Upper lobe of left lung (tissue), 6 donors: ENCODE measurements around the gene EMILIN1. TPM values are rescaled to one million over a fixed set of nuclear protein-coding genes. Genes with fewer than 3 reads are reported as not detected.

Source experiments
- ATAC-seq, 2 donors: fragments of 200-7000 bp; cut with Tn5 transposase; one replicate each; pipeline ENCODE4 v1.9.1; 2022; ENCODE audit warnings: mild to moderate bottlenecking in 2 of 2, moderate library complexity in 2 of 2; ENCODE audit not compliant: low FRiP score in 2 of 2
- DNase-seq, 2 donors: peaks; one replicate each; pipeline ENCODE4 v3.0.0-alpha.2; 2019 to 2020
- H3K27ac ChIP-seq, 4 donors: fragments of 200-600 bp; sonication (generic); one replicate each; pipeline ENCODE4 v1.5.1; 2016 to 2019
- H3K27me3 ChIP-seq, 4 donors: fragments of 200-600 bp; sonication (generic); one replicate each; pipeline ENCODE4 v1.5.1; 2017 to 2019
- H3K36me3 ChIP-seq, 4 donors: fragments of 200-600 bp; sonication (generic); one replicate each; pipeline ENCODE4 v1.5.1; 2016 to 2019
- H3K4me1 ChIP-seq, 4 donors: fragments of 200-600 bp; sonication (generic); one replicate each; pipeline ENCODE4 v1.5.1; 2018 to 2019
- H3K4me3 ChIP-seq, 4 donors: fragments of 200-600 bp; sonication (generic); one replicate each; pipeline ENCODE4 v1.5.1; 2017 to 2019; ENCODE audit warnings: mild to moderate bottlenecking in 2 of 4, moderate library complexity in 1 of 4
- H3K9me3 ChIP-seq, 4 donors: fragments of 200-600 bp; sonication (generic); one replicate each; pipeline ENCODE4 v1.5.1; 2018 to 2019
- EP300 ChIP-seq, 4 donors: sonication (generic); formaldehyde crosslinking; IDR thresholded peaks; one replicate each; pipeline ENCODE4 v1.5.1; 2017; ENCODE audit warnings: antibody characterized with exemption in 4 of 4, control low read depth in 2 of 4
- POLR2A ChIP-seq, 4 donors: fragments of 450-650 bp; IDR thresholded peaks; one replicate each; pipeline ENCODE4 v1.5.1; 2016 to 2017; ENCODE audit warnings: antibody characterized with exemption in 4 of 4, mild to moderate bottlenecking in 2 of 4
- POLR2AphosphoS5 ChIP-seq, 2 donors: sonication (generic); formaldehyde crosslinking; IDR thresholded peaks; one replicate each; pipeline ENCODE4 v1.5.1; 2017; ENCODE audit warnings: antibody characterized with exemption in 2 of 2
- WGBS, 2 donors: methylation state at CpG; one replicate each; pipeline ENCODE4 v1.1.5; 2017 to 2018; 5-methylcytosine and 5-hydroxymethylcytosine counted together
- total RNA-seq, 6 donors: library from RNA; depleted of rRNA in 4 of 6; stranded (reverse); fragments of >200 nt in 4 of 6; gene quantifications; one replicate each; pipeline versions ENCODE4 v1.1.0 to v1.2.1, GENCODE V29; 2016 to 2021
- TF ChIP-seq, protein P1 (sequence below), 6 experiments: fragments of 450-650 bp in 4 of 6; fragments of 200-600 bp in 2 of 6; sonication (generic) in 2 of 6; IDR thresholded peaks; one replicate each; pipeline ENCODE4 v1.5.1; 2016 to 2019; ENCODE audit warnings: antibody characterized with exemption in 6 of 6
- donor health status: DM: no; HTN: no; CAD: no; lungs with moderate emphysema.
- donor health status: DM: no; HTN: yes; CAD: no; lungs with severe emphysema.

Gene EMILIN1
- total RNA-seq, 6 donors from 2014 or later: 20.7 to 158 (median 49.0) TPM

DNA sequence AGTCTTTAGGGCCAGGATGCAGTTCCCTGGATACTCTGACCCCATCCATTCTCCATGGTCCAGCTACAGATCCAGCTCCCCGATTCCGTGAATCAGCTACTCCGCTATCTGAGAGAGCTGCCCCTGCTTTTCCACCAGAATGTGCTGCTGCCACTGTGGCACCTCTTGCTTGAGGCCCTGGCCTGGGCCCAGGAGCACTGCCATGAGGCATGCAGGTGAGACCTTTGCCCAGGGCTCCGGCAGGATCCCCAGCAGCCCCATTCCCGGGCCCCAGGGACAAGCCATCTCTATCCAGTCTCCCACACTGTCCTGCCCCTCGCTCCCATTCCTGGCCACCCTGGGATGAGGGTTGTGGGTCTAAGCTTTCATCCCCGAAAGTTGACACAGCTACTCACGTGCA is 38.1 kb upstream of the EMILIN1 start:
- WGBS, 2 donors: 84 to 97% methylated on average over 8 of the region's 8 CpGs
- Histone ChIP-seq H3K4me3 (no peak overlapping the region), H3K9me3 (no peaks in the 10 kb centered on the region), H3K4me1 (no peaks in the 10 kb centered on the region), H3K27ac (no peak overlapping the region), H3K36me3 (peaks cover 44 to 73% (median 64%) of the 10 kb centered on the region in 4 donors), H3K27me3 (no peaks in the 10 kb centered on the region)
- DNase-seq (no peak), ATAC-seq (no peak)
- no peak for TF ChIP-seq POLR2AphosphoS5 (IDR thresholded peaks at IDR 0.05)
- no peak for TF ChIP-seq EP300 (IDR thresholded peaks at IDR 0.05)
- TF ChIP-seq POLR2A (IDR thresholded peaks at IDR 0.05): no peak
- TF ChIP-seq, protein P1, sequence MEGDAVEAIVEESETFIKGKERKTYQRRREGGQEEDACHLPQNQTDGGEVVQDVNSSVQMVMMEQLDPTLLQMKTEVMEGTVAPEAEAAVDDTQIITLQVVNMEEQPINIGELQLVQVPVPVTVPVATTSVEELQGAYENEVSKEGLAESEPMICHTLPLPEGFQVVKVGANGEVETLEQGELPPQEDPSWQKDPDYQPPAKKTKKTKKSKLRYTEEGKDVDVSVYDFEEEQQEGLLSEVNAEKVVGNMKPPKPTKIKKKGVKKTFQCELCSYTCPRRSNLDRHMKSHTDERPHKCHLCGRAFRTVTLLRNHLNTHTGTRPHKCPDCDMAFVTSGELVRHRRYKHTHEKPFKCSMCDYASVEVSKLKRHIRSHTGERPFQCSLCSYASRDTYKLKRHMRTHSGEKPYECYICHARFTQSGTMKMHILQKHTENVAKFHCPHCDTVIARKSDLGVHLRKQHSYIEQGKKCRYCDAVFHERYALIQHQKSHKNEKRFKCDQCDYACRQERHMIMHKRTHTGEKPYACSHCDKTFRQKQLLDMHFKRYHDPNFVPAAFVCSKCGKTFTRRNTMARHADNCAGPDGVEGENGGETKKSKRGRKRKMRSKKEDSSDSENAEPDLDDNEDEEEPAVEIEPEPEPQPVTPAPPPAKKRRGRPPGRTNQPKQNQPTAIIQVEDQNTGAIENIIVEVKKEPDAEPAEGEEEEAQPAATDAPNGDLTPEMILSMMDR (IDR thresholded peaks at IDR 0.05): no peak

DNA sequence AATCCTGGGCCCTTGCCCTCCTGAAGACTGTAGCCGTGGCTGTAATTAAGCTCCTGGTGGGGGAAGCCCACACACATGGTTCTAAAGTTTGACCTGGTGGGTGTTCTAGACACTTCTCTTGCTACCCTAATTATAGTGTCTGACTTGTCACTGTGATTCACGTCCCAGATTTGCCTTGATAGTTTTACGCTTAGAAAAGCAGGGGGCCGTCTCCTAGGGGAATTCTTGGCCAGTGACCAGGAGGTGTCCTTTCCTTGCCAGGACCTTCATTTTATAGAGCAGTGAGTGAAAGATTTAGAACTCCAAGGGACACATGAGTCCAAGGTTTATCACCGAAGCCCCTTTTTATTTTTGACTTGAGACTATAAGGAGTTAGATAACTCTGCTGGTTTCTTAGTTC is 36.7 kb upstream of the EMILIN1 start:
- TF ChIP-seq EP300 (IDR thresholded peaks at IDR 0.05) (no peak), POLR2AphosphoS5 (IDR thresholded peaks at IDR 0.05) (no peak), POLR2A (IDR thresholded peaks at IDR 0.05) (no peak)
- TF ChIP-seq, protein P1 (IDR thresholded peaks at IDR 0.05): no peak
- H3K4me3 ChIP-seq: no peak overlapping the region
- H3K36me3 ChIP-seq: peaks cover 33 to 59% (median 50%) of the 10 kb centered on the region in 4 donors
- no peaks in the 10 kb centered on the region for H3K27me3 ChIP-seq
- H3K9me3 ChIP-seq: no peaks in the 10 kb centered on the region
- H3K27ac ChIP-seq: no peak overlapping the region
- H3K4me1 ChIP-seq: no peaks in the 10 kb centered on the region
- WGBS, 2 donors: 67 to 80% methylated on average over 5 of the region's 5 CpGs
- ATAC-seq (no peak), DNase-seq (no peak)

DNA sequence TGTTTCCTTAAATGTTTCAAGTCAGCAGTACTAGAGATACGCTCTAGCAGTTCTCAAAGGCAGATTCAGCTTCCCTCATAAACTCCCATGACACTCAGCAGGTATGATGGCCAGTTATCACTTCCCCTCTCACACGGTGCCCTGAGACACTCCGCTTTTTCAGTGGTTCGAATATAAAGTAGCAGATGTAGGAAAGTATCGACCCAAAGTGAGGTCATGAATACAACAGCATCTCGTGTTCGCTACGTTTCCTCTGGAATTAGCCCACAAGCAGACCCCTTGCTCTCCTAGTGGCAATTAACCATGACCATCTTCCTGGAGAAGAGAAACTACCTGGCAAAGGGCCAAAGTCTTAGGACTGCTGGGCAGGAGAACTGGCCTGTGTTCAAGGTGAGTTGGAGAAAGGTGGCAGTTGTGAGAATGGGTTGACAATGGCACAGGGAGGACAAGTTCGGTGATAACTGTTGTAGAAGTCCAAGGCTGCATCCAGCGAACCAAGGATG is 36.2 kb upstream of the EMILIN1 start:
- no peak for ATAC-seq
- TF ChIP-seq EP300 (IDR thresholded peaks at IDR 0.05) (no peak), POLR2A (IDR thresholded peaks at IDR 0.05) (peak in 1 of 4 donors; percentile 6)
- Histone ChIP-seq H3K36me3 (peaks cover 30 to 54% (median 45%) of the 10 kb centered on the region in 4 donors), H3K4me1 (no peaks in the 10 kb centered on the region), H3K4me3 (no peak overlapping the region), H3K9me3 (no peaks in the 10 kb centered on the region), H3K27ac (no peak overlapping the region), H3K27me3 (no peaks in the 10 kb centered on the region)
- no peak for DNase-seq
- WGBS, 2 donors: 83 to 87% methylated on average over 10 of the region's 10 CpGs

DNA sequence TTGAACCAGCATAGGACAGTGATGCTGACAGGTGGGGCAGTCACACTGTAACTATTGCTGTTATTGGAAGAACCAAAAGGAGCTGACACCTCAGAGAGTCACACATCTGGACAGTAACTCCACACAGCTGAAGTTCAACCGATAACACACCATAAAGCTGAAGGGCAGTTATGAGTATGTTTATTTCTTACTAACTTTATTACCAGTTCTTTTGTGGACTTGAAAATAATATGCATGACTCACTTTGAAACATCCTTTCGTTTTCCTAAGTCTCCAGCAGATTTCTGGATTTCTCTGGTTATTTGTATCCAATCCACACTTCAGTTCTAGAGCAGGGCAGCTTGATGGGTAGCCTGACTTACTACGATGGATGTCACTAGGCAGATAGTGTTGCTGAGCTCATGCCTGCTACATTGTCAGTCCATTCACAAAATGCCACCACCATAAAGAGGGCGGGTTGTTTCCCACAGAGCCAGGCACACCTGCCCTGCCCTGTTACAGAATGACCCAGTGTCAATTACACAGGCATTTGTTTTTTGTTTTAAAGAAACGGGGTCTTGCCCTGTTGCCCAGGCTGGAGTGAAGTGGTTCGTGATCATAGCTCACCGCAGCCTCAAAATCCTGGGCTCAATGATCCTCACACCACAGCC is 35.3 kb upstream of the EMILIN1 start:
- DNase-seq: no peak
- no peaks in the 10 kb centered on the region for H3K27me3 ChIP-seq
- H3K9me3 ChIP-seq: no peaks in the 10 kb centered on the region
- H3K4me1 ChIP-seq: no peaks in the 10 kb centered on the region
- WGBS, 2 donors: 87 to 95% methylated on average over 7 of the region's 7 CpGs
- no peak overlapping the region for H3K4me3 ChIP-seq
- no peak overlapping the region for H3K27ac ChIP-seq
- no peak for TF ChIP-seq EP300 (IDR thresholded peaks at IDR 0.05)
- TF ChIP-seq POLR2A (IDR thresholded peaks at IDR 0.05): no peak
- TF ChIP-seq POLR2AphosphoS5 (IDR thresholded peaks at IDR 0.05): no peak
- TF ChIP-seq, protein P1 (IDR thresholded peaks at IDR 0.05): no peak
- ATAC-seq: no peak
- H3K36me3 ChIP-seq: peaks cover 22 to 45% (median 36%) of the 10 kb centered on the region in 4 donors

DNA sequence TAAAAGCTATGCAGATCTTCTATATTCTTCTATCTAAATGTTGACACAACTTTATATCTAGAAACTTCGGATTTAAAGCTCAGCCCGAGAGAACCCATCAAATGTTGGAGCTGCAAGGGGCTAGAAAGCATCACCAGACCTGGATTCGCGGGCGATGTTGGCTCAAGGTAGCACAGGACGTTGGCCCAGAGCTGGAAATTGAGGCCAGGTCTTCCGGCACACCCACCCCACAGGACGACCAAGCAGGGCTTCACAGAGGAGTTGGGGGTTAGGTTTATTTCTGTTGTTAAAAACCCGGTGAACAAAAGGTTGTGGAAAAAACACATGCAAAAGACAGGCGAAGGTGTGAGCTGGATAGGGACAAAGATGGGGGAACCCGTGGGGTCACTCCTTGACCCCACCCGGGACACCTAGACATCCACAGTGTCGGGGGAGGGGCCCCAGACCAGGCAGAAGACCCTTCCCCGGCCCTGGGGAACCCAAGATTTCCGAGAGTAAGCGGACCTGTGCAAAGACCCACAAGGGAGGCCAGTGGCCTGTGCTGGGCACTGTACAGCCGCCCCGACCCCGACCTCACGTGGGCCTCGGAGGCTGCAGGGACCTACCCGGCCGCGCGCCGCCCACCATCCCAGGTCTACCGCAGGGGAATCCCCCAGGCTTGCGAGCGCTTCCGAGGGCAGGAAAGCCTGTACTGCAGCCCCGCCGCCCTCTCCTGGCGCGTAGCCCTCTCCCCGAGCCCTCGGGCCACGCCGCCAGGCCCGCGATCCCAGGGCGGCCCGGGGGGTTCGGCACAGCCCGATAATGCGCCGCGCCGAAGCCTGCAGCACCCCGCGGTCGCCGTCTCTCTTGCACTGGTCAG is 28.8 kb upstream of the EMILIN1 start:
- H3K9me3 ChIP-seq: no peaks in the 10 kb centered on the region
- no peaks in the 10 kb centered on the region for H3K27me3 ChIP-seq
- no peak for TF ChIP-seq POLR2AphosphoS5 (IDR thresholded peaks at IDR 0.05)
- TF ChIP-seq POLR2A (IDR thresholded peaks at IDR 0.05): no peak
- no peak for TF ChIP-seq EP300 (IDR thresholded peaks at IDR 0.05)
- TF ChIP-seq, protein P1 (IDR thresholded peaks at IDR 0.05): no peak
- peak; percentile 52 to 58 for ATAC-seq
- H3K36me3 ChIP-seq: peaks cover 0 to 11% (median 3%) of the 10 kb centered on the region in 4 donors
- DNase-seq: peak; percentile 52 to 91
- 15 to 21% methylated on average over 16 to 39 of the region's 52 CpGs for WGBS, 2 donors
- H3K4me1 ChIP-seq: peaks cover 11 to 19% (median 16%) of the 10 kb centered on the region in 4 donors
- peak overlapping the region; percentile 73 to 89 (median 86) for H3K27ac ChIP-seq
- peak overlapping the region; percentile 83 to 97 (median 94) for H3K4me3 ChIP-seq
